HG02642 (cell line): Measurements from ENCODE around the gene OPCML.

Experiments
- ATAC-seq: cut with Tn5 transposase; IDR thresholded peaks from one replicate; pipeline ENCODE4 v1.9.1; 2021; ENCODE audit warnings: mild to moderate bottlenecking; ENCODE audit not compliant: unreplicated experiment, poor library complexity

Gene OPCML

DNA sequence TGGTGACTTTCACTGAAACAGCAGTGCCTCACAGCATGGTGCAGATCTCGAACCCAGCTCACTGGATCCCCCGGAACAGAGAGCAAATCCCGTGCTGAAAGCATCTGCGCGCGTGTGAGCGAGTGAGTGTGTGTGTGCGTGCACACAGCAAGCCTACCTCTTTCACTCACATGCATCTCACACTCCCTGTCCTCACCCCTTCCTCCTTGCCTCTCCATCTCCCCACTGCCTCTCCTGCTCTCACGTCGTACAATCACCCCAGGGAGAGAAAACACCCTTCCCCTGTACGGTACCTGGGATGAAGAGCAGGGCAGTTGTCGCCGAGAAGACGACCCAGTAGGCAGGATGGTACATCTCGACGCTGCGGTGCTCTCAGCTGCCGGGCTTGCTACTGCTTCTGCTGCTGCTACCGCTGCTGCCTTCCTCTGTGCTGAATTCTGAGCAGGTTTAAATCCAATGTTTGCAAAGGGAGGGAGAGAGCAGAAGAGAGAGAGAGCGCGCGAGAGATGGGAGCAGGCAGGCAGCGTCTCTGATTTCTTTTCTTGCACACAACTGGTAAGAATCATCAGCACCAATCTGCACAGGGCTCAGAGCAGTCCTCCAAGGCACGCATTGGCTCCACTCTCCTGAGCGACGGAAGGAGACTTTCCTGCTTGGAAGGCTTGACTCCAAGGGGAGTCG lies at the start of gene OPCML:
Gene OPCML, minus strand, starts transcription at position 531 of the 681 bp plus-strand sequence.
- ATAC-seq: no peak

- no peak for ATAC-seq
Observed at GRCh38 chr11:133581091-133581490, 48.8 kb upstream of the OPCML start.

DNA sequence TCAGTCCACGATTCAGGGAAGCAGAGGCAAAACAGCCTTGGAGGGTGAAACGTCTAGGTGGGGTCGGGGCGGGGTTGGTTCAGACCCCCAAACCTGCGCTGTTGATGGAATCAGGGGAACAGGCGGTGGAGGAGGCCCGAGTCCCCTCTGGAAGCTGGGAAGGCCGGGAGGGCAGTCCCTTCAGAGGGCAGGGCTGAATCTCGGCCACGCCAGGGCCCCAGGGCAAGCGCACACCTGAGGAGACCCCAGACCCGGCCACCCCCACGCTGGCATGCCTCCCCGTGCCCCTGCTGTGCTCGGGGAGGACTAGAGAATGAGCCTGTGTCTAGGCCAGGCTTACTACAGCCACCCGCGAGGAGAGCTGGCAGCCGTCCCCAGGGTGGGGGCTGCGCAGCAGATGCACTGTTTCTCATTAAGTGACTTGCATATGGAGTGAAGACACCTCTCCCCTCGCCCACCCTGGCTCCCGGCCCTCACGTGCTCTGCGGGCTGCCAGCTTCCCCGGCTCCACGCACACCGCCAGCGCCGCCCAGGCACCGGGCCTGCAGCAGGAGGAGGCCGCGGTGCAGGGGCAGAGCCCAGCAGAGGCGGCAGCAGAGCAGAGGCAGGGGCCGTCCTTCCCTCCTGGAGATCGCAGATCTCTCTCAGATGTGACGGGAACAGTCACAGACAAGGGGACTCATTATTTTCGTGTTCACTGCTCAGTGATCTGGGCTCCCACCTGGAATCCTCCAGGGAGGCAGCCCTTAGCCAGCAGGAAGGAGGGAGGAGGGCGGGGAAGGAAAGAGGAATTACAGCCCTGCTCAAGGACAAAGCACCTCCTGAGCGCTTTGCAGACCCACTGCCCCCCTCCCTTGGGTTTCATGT lies 47.1 kb upstream of the OPCML start:
- ATAC-seq: no peak

- ATAC-seq: no peak
Observed at GRCh38 chr11:133577403-133577802, 45.1 kb upstream of the OPCML start.

DNA sequence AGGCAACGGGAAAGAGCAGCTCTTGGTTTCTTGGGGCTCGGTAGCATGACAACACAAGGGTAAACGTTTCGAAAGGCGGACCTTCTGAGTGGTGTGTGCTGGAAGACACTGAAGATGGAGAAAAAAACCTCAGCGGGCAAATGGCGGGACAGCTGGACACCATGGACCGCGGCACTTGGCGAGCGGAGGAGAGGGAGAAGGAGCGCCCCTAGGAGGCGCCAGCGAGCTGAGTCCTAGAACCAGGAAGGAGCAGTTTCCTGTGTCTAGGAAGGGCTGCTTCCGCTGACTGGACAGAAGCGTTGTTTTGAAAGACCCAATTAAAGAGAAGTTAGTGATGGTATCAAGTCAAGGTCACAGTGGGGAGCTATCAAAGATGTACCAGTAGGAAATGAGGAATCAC lies 44.0 kb upstream of the OPCML start:
- ATAC-seq: no peak

GRCh38 chr11:133573081-133573480 lies 40.8 kb upstream of the OPCML start:
- no peak for ATAC-seq

- no peak for ATAC-seq
Observed at GRCh38 chr11:133570376-133570775, 38.1 kb upstream of the OPCML start.

DNA sequence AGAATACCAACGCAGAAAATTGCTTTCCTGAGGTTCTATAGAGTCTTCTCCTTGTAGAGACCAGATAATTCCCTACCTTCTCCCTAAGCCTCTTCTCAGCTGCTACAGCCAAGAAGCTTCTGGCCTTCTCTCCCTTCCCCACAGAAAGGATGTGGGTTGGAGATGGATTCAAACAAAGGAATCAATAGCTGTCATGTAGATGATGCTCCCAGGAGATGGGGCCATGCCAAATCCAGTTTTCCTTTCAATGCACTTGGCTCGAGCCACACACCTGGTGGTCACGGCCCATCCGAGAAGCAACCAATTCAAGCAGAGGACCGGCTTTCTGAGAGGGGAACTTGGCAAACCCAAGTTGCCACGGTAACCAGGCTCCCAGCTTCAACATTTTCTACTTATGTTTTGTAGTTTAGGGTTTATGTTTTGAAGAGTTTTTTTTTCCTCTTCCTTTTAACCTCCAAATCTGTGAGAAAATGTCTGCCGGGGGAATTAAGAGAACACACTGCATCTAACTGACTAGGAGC lies 31.3 kb upstream of the OPCML start:
- ATAC-seq: no peak

DNA sequence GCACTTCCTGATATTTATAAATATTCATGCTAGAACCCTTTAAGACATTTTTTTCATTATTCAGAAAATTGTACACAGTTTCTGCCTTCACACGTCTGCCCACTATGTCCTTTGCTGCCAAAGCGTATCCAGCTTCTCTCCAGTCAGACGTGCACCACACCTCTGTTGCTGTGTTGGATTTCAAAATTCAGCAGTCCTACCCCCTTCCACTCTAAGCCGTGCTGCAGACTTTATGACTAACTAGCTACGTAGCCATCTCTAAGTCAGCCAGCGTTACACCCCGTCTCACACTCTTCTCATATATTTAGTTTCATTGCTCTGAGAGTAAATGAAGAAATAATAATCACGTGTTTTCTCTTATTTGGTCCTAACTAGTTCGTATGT lies 28.2 kb upstream of the OPCML start:
- no peak for ATAC-seq

DNA sequence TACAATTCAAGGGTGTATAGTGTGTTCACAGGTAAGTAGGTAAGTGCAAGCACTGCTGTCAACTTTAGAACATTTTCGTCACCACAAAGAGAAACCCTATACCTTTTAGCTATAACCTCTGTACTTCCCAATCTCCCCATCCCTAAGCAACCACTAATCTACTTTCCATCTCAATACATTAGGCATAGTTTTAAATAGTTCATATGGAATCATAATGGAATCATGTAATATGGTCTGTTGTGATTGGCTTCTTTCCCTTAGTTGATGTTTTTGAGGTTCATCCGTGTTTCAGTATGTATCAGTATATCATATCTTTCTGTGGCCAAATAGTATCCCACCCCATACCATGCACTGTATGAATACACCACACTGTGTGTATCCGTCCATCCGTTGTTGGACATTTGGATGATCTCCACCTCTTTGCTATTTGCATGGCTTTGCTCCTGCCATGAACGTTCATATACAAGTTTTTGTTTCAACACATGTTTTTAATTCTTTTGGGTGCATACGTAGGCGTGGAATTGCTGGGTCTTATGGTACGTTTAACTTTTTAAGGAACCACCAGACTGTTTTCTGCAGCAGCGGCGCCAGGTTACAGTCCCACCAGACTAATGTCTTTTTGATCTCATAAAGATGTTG lies 27.7 kb upstream of the OPCML start:
- no peak for ATAC-seq

- ATAC-seq: no peak
Observed at GRCh38 chr11:133559382-133559781, 27.1 kb upstream of the OPCML start.

DNA sequence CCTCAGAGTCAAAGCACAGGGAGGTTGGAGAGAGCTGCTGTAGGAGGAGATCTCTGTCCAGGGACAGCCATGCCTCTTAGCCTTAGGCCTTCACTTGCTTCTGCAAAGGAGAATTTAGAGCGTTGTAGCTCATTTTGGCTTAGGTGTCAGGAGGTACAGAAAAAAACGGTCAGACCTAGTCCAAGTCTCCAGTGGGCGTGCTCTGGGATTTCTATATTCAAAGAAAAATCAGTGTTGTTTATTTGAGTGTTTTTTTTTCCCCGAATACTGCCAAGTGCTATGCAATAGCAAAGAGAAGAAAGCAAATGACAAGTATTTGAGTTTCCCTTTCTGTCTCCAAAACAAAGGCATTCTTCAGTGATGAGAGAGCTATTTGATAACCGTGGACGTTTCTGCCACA lies 22.7 kb upstream of the OPCML start:
- no peak for ATAC-seq

GRCh38 chr11:133553885-133554740 lies 21.8 kb upstream of the OPCML start:
- ATAC-seq: no peak

GRCh38 chr11:133552938-133553337 lies 20.6 kb upstream of the OPCML start:
- no peak for ATAC-seq

GRCh38 chr11:133551064-133551463 lies 18.8 kb upstream of the OPCML start:
- ATAC-seq: no peak

DNA sequence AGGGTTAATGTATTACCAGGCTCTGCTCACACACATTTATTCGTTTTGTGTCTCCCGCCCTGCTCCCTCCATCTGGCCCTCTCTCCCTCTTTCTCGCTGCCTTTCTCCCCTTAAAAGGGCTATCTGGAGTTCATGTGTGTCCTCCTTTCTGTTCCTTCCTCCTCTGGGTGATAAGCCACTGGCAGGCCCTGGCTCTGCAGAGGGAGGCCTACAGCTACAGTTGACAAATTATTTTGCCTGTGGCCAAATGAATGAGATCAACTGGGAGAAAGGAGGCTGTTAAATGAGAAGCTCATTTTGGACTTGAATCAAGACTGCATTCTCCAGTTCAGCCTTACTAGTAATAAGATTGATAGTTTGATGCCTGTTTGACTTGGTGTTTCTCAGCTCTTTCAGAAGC lies 17.5 kb upstream of the OPCML start:
- no peak for ATAC-seq

GRCh38 chr11:133548641-133549040 lies 16.3 kb upstream of the OPCML start:
- ATAC-seq: no peak

- no peak for ATAC-seq
Observed at GRCh38 chr11:133547808-133548494, 15.7 kb upstream of the OPCML start.

- ATAC-seq: no peak
Observed at GRCh38 chr11:133545199-133545803, 13.0 kb upstream of the OPCML start.
